ENCODE measurements around the gene OGG1.

The OGG1 gene

DNA sequence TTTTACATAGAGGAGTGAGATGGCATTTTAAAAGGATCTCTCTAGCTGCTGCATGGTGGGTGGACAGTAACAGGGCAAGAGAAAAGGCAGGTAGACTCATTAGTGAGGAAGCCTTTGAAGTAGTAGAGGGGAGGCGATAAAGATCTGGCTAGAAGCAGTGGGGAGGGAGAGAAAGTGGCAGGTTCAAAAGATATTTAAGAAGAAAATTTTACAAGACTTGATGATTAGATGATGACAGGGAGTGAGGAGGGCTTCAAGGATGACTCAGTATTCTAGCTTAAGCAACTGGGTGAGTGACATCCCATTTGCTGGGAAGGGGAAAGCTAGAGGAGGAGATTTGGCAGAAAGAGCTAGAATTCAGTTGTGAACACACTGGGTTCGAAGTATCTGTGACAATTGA lies 22.0 kb upstream of the OGG1 start:
- no peak for DNase-seq (ENCODE audit: low read depth)

DNA sequence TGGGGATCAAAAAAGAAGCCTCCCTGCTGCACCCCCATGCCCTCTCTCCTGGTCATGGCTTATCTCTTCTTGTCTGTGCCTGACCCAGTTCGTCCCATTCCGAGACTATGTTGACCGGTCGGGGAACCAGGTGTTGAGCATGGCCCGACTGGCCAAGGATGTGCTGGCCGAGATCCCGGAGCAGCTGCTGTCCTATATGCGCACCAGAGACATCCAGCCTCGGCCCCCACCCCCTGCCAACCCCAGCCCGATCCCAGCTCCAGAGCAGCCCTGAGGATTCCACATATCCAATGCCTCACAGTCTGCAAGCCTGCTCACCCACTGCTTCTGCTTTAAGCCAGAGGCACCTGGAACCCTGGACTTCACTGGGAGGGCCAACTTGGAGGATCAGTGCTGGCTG lies 20.3 kb upstream of the OGG1 start:
- no peak for DNase-seq (ENCODE audit: low read depth)

DNA sequence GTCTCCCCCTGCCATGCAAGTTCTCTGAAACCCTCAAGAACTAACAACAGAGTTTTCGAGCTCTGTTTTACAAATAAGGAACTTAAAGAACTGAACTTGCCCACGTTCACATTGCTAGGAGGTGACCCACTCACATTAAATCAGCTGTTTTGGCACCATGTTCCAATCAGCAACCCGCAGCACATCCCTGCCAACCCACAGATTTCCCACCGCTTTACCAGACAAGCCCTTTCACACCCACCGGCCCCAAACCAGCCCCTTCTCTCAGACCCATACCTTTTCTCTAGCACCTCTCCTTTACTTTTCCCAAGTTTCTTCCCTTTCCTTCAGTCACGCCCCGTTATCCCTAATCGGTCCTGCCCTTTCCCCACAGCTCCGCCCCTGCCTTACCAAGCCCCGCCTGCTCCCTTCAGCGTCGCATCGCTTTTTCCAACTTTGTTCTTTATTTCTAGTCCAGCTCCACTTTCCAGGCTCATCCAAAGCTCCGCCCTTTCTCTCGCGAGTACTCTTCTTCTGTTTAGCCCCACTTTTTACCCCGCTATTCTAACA lies 19.0 kb upstream of the OGG1 start:
- no peak for DNase-seq (ENCODE audit: low read depth)

DNA sequence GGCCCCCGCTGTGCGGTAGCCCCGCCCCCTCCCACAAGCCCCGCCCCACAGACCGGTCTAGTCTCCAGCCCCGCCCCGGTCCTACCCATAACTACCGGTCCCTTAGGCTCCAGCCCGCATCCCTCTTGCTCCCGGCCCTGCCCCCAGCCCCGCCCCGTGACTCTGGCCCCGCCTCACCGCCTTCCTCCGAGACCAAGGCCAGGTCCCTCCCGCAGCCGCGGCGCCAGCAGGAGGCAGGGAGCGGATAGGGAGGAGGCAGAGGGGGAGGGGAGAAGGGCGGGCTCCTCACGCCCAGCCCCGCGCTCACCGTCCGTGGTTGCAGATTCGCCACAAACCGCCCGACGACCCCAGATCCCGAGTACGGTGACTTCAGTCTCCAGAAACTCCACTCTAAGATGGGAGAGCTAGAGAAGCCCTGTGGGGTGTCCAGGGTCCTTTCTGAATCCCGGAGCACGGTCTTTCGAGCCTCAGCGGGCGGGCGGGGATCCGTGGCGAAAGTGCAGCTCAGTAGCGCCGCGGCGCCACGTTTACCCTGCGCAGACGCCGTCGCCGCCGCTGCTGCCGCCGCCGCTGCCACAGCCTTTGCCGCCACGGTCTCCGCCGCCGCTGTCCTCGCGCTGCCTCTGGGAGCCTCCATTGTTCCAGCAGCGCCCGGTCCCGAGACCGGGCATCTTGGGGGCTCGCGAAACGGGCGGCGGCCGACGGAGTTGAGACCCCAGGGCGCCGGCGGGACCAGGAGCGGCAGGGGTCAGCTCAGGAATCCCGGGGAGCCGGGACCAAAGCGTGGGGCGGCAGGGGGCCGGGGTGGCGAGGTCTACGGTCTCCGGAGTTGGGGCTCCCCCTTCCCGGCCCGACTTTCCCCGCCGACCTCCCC lies 18.3 kb upstream of the OGG1 start, which contains the start of gene BRPF1:
Gene BRPF1, plus strand, starts transcription at position 530 of the 874 bp plus-strand sequence. CDS start 2,406 bp downstream, outside the sequence.
- DNase-seq (ENCODE audit: low read depth), result peak; percentile 96

DNA sequence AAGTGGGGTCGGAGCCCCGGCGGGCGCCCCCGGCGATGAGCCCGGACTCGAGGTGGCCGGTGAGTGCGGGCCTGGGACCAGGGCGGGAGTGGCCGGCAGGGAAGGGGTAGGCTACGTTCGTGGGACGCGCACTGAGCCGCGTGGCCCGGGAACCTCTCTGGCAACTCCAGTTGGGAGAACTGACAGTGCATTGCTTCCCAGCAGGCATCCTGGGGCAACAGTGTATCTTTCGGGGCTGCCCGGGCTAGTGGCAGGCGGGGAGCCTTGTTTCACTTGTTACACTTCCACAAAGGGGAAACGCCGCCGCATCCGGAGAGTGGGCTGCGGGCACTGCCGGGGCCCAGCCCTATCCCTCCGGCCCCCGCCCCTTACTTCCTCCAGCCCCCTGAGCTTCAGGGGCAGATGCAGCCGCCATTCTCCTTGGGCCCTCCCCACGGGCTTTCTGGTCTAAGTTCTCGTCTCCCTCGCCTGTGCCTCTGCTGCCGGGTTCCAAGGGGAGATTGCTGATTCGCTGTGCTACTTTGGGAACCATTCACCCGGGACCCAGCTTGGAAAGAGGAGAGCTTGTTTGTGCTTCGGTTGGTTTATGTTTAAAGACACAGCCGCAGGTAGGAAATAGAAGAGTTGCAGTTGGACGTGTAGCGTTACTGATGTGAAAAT lies 17.5 kb upstream of the OGG1 start:
- DNase-seq (ENCODE audit: low read depth), result peak; percentile 8

DNA sequence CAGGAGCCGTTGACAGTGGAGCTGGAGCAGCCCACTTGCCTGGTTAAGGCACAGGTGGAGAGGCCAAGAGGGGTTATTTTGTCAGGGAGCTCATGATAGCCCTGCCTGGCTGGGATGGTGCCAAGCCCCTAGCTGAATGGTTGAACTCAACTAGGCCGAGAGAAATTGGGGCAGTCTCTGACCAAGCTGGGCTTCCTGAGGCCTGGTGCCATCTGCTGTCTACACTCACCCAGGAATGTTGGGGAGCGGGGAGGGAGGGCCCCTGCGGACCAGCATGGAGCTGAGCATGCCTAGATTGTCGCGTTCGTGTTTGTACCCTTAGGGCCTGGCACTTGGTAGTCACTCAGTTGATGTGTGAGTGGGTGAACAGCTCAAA lies 17.0 kb upstream of the OGG1 start:
- no peak for DNase-seq (ENCODE audit: low read depth)

DNA sequence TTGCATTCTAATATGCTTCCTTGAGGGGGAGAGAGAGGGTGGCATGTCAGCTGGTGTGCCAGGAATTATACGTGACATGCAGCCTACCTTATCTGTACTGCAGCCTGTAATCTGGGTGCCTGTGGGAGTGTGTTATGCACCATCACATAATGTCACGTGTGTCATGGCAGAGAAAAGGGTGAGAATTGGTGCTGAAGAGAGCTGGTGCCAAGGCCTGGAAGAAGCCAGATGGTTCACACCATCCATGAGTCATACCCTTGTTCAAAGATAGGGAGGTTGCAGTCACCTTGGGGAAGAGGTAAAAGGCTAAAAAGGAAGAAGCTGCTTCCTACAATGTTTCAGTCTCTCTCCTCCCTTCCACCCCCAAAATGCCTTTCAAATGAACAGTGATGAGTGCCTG lies 12.9 kb upstream of the OGG1 start:
- DNase-seq (ENCODE audit: low read depth), result no peak

DNA sequence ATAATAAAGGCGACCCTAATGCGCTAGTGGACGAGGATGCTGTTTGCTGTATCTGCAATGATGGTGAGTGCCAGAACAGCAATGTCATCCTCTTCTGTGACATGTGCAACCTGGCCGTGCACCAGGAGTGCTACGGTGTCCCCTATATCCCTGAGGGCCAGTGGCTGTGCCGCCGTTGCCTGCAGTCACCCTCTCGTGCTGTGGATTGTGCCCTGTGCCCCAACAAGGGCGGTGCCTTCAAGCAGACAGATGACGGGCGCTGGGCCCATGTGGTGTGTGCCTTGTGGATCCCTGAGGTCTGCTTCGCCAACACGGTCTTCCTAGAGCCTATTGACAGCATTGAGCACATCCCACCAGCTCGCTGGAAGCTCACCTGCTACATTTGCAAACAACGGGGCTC lies 10.6 kb upstream of the OGG1 start:
- DNase-seq (ENCODE audit: low read depth), result no peak

DNA sequence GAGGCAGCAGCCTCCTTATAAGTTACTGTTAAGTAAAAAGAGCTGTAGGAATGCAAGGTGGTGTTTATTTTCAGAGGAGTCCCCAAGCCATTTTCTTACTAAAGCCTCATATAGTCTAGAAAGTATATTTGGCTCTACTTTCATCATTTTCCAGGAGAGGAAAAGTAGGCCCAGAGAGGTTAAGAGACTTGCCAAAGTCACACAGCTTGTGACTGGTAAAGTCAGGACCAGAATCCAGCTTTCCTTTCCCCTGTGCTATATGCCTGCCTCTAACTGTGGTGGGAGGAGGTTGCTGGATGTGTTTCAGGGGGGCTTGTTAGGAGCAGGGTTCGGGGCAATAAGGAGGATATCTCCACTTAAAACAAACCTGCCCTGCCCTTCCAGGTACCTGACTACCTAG lies 7.2 kb upstream of the OGG1 start:
- no peak for DNase-seq (ENCODE audit: low read depth)

DNA sequence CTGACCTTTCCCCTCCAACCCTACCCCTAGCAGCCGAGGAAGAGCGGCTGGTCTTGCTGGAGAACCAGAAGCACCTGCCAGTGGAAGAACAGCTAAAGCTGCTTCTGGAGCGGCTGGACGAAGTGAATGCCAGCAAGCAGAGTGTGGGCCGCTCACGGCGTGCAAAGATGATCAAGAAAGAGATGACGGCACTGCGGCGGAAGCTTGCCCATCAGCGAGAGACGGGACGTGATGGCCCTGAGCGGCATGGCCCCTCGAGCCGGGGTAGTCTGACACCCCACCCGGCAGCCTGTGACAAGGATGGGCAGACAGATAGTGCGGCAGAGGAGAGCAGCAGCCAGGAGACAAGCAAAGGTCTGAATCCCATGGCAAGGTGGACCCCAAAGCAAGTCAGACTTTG lies 6.2 kb upstream of the OGG1 start:
- no peak for DNase-seq (ENCODE audit: low read depth)

DNA sequence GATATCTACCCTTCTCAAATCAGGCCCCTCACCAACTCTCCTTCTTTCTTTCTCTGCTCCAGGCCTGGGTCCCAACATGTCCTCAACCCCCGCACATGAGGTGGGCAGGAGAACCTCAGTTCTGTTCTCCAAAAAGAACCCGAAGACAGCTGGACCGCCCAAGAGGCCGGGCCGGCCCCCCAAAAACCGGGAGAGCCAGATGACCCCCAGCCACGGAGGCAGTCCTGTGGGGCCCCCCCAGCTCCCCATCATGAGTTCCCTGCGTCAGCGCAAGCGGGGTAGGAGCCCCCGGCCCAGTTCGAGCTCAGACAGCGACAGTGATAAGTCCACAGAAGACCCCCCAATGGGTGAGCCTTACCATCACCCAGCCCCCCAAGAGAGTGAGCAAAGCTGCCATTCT lies 5.6 kb upstream of the OGG1 start:
- no peak for DNase-seq (ENCODE audit: low read depth)

DNA sequence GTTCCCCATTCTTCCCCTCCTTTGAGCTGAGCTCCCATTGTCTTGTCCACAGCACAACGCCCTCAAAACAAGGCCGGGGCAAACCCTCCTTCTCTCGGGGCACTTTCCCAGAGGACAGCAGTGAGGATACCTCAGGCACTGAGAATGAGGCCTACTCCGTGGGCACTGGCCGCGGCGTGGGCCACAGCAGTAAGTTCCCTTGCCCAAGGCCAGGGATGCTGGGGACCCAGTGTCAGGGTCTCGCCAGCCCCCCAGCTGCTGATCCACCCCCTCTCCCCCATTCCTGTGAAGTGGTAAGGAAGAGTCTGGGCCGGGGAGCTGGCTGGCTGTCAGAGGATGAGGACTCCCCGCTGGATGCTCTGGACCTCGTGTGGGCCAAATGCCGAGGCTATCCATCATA lies 4.2 kb upstream of the OGG1 start:
- DNase-seq (ENCODE audit: low read depth), result no peak

DNA sequence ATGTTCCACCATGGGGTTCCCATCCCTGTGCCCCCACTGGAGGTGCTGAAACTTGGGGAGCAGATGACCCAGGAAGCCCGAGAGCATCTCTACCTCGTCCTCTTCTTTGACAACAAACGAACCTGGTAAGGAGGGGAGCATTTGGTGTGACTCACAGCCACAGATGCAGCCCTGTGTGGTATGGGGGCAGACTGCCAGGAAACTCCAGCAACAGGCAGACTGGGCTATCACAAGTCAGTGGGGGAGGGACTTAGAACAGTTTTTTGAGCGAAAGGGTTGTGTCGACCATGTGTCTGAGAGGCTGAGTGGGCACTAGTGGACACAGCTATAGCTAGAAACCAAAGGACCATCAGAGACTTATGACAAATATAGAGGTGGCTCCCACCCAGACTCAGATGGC lies 3.4 kb upstream of the OGG1 start:
- DNase-seq (ENCODE audit: low read depth), result no peak

DNA sequence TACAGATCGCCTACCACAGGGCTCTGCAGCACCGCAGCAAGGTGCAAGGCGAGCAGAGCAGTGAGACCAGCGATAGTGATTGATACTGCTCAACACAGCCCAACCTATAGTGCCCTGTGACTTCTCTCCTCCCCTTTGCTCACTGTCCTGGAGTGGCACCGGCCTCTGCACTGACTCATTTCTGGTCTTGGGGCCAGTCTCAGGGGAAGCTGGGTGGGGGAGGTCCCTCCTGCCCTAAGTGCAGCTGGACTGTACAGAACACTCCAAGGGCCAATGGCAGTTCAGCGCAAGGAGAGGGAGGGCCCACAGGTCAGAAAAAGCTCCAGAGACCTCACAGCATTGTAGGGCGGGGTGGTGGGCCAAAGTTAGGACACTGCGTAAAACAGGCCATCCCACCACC lies 2.5 kb upstream of the OGG1 start:
- DNase-seq (ENCODE audit: low read depth), result no peak

DNA sequence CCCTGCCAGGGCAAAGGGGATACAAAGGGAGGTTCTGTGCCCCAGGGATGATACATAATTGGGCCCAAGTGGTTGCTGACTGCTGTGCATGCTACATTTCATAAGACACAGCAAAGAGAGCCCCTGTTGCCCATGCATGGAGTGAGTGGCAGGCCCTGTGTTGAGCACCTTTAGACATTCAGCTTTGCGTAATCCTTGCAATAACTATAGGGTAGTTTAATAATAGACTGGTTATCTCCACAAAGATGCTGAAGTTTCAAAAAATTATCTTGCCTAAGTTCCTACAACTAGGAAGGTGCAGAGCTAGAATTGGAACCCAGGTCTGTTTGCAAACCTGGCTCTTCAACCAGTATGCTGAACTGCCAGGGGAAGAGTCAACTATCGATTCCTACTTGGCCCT lies 1.7 kb upstream of the OGG1 start:
- DNase-seq (ENCODE audit: low read depth), result no peak

DNA sequence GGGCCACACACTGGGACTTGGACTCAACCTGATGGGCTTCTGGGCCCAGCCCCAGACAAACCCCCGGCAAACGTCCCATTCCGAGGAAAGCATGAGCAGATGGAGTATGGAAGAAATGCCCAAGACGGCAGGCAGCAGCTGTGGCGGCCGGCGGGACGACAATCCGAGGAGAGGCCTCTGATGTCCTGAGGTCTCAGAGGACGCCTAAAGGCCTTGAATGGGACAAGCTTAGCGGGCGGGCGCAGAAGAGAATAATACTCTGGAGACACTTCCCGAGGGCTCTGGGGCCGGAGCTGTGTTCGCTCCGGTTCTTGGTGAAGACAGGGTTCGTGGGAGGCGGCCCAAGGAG lies 482 bp upstream of the OGG1 start:
- no peak for DNase-seq (ENCODE audit: low read depth)

DNA sequence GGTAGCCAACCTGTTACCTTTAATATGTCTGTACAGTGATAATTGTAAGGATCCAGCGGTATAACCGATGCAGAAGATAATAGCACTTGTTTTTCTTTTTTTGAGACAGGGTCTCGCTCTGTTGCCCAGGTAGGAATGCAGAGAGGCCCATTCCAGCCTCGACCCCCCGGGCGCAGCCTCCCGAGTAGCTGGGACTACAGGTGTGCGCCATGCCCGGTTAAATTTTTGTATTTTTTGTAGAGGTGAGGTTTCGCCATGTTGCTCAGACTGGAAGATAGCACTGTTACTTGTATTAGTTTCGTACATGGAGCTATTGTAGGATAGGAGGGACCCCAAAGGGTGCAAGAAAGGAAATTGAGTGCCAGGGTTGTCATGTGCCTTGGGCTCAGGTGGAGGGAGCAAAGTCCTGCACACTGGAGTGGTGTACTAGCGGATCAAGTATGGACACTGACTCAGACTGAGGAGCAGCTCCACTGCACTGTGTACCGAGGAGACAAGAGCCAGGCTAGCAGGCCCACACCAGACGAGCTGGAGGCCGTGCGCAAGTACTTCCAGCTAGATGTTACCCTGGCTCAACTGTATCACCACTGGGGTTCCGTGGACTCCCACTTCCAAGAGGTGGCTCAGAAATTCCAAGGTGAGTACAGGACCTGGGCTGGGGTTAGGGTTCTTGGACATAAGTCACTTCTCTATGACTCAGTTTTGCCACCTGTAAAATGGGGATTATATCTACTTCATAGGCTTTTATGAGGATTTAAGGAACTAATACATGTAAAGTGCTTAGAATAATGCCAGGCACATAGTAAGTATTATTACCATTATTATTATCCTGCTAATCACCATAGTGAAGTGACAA lies 1.0 kb downstream of the OGG1 start:
- no peak for DNase-seq (ENCODE audit: low read depth)

DNA sequence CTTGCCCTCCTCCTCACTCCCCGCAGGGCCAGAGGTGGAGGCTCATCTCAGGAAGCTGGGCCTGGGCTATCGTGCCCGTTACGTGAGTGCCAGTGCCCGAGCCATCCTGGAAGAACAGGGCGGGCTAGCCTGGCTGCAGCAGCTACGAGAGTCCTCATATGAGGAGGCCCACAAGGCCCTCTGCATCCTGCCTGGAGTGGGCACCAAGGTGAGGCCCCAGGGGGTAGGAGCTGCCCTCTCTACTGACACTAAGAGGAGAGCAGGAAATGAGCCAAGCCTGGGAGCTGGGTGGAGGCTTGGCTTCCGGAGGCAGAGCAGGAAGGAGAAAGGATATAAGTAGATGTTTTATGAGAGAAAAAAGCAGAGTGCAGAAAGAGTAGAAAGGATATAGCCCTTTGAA lies 4.9 kb downstream of the OGG1 start:
- DNase-seq (ENCODE audit: low read depth), result no peak

DNA sequence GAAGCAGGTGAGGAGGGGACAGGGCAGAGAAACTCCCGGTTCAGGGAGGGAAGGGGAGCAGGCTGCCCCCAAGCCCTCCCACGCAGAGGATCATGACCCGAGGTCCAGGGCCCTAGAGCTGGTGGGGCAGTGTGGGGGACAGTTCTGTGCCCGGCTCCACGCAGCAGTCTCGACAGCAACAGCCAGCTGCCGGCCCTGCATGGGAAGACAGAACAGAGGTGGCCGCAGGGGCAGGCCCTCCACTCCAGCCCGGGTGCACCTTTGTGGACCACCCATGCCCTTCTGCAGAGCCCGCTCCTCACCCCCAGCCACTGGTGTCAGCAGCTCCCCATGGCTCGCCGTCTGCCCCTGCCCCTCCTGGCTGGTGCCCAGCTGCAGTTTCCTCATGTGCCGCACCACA lies 7.7 kb downstream of the OGG1 start:
- no peak for DNase-seq (ENCODE audit: low read depth)

DNA sequence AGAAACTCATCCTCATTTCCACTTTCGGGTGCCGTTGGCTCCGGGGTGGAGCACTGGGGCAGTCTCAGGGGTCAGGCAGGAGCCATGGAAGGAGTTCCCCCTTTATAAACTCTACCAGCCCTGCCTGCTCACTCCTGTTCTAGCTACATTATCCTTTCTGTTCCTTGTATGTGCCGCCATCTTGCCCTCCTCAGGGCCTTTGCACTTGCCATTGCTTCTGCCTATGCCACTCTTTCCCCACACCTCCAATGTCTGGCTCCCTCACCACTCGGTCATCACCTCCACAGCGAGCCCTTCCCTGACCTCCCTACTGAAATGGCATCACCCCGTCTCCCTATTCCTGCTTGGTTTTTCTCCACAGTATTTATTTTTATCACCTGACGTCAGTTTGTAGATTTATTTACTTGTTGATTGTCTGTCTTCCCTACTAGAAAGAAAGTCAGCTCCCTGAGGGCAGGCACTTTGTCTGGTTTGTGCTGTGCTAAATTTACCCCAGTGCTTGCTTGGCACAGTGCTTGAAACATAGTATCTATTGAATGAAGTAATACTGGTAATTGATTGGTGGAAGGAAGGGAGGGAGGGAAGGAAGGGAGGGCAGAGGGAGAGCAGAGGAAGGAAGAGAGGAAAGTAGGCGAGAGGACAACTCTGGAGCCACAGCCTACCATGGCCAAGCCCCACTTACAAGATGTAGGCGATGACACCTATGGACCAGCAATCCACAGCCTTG lies 11.2 kb downstream of the OGG1 start:
- DNase-seq (ENCODE audit: low read depth), result no peak

DNA sequence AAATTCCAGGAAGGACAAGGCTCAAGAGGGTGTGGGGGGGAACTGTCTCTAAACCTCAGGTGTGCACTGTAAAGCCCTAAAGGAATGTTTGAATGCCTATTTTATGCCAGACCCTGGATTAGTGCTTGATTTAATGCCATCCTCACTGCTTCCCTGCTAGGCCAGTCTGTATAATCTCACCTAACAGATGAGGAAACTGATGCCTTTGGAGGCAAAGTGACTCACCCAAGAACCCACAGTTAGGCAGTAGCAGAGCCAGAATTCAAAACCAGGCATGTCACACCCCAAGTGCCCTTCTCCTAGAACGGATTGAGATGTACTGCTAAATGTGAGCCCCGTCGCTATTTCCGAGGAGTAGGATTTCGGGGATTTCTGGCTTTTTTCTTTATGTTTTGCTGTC lies 12.2 kb downstream of the OGG1 start:
- DNase-seq (ENCODE audit: low read depth), result no peak

DNA sequence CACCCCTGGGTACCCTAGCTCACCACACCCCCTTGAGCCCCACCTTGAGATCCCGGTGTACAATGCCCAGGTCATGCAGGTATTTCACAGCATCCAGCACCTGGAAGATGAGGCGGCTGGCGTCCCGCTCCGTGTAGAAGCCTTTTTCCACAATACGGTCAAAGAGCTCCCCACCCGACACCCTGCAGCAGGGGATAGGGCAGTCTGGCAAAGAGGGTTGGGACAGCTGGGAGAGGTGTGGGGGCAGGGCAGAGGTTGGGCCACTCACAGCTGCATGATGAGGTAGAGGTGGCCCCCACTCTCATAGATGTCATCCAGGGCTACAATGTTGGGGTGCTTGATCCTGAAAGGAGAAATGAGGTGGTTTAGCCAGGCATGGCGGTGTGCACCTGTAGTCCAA lies 13.1 kb downstream of the OGG1 start:
- no peak for DNase-seq (ENCODE audit: low read depth)

Data from stimulated activated CD8-positive, alpha-beta memory T cell treated with anti-CD3 and anti-CD28 coated beads, Interleukin-12 subunit alpha, Interleukin-12 subunit beta, amount 100 ng/mL, for 1 hour (primary cell).